CD4-positive, alpha-beta T cell treated with Interleukin-2 at 100 ng/mL for 4 hours (primary cell): Measurements from ENCODE around the gene CMSS1.
"Not testable (repeated sequence)": the region's sequence is repeated elsewhere in the genome, so short reads cannot be mapped to it uniquely, and the experiment has no call there.

Experiments used
- DNase-seq: peaks from one replicate; pipeline ENCODE4 v3.0.0-alpha.2; 2020; ENCODE audit warnings: low spot score

CMSS1 gene

DNA sequence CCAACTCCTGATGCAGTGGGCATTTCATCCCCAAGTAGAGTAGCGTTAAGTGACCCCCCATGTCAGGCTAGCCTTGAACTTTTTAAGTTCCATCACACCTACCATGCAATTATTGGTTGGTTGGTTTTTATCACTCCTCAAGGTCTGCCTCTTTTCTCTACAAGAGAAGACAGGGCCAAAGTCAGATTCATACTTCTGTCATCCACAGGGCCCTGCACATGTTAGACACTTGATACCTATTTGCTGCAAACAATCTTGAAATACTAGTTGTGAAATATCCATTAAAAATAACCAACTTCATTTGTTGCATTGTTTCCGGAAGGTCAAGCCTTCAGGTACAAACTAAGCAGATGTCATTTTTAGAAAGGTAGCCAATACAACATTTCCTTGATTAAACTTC, 1.2 kb downstream of the CMSS1 start:
- DNase-seq: no peak

DNA sequence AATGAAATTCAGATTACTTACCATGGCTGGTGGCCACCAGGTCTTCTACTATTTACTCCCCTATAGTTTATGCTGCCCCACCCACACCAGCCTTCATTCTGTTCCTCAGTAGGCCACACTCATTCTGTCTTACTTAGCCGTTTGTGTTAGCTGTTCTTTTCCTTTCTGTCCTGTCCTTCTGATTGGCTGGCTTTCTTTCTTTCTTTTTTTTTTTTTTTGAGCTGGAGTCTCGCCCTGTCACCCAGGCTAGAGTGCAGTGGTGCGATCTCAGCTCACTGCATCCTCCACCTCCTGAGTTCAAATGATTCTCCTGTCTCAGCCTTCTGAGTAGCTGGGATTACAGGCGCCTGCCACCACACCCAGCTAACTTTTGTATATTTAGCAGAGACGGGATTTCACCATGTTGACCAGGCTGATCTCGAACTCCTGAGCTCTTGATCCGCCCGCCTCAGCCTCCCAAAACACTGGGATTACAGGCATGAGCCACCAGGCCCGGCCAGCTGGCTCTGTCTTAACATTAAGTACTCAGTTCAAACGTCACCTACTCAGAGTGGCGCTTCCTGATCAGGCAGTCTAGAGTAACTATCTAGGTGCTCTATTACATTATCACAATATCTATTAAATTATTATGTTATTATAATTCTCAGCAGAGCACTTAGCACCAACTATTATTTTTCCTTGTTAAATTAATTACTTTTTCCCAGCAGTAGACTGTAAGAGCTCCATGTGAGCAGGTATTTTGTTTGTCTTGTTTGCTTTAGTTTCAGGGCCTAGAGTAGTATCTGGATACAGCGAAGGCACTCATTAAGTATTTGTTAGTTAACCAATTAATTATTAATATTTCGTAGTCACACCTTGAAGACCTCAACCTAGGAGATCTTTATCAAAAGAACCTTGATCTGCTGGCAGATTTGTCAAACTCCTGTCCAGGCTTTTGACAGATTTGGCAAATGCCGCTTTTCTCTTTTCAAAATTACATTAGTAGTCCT, 6.4 kb downstream of the CMSS1 start:
- no peak for DNase-seq

DNA sequence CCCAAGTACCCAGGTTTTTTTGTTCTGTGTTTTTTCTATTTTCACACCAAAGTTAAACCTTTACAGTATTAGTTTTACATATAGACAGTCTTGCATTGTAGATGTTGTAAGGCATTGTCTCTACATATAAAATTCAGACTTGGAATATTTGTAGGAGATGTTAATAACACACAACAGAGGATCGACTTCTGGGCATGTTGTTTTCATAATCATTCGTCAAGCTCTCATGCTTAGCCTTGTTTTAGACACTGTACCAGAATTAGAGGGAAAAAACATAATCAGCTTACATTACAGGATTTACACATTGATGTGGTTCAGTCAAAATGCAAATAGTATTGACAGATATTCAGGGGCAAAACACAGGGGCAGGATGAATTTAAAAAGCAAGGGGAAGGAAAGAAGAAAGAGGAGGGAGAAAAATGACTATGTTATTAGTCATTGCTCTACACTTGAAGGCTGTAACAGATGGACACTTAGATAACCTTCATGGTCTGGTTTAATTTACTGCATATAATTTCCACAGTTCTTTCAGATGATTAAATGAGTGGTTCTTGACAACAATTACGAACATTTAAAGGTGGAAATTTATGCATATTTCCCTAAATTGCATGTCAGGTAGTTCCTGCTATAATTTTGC, 7.5 kb downstream of the CMSS1 start:
- no peak for DNase-seq

DNA sequence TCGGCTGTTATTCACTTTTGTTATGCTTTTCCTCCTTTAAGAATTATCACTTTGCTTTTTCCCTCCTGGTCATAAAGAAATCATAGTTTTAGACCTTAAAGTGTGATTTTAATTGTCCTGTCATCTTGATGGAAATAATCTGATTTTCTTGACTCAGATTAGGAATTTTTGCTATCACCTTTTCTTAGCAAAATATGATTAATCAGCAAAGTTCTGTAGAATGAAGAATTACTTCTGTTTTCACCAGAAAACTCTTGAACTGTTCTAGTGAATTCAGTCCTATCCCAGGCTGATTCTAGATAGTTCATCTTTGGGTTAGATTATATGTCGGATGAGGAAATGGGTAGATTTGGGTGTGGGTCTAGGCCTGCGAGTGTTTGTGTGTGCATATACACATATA, 12.2 kb downstream of the CMSS1 start:
- no peak for DNase-seq

DNA sequence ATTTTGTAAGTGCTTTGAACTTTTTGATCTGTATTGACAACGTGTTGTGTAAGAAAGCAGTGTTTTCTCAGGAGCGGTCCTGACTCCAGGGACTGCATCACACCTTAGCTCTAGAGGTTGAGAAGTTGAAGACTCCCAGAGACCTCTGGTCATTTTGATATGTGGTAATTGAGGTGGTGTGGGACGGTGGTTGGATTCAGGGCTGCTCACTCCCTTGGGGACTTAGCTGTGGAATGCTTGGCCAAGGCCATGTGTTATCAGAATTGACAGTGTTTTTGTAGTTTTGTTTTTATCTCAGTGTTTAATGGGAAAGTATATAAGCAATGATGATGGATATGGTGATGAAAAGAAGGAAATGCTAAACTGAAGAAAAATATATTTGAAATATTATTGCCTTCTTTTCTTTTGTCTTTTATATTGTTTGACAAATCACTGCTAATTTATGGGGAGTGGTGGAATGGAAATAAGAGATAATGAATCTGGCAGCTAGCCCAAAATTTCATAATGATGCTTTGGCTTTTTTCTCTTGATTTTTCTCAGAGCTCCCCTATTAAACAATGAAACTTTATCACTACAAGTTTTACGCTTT, 16.0 kb downstream of the CMSS1 start:
- DNase-seq: no peak

DNA sequence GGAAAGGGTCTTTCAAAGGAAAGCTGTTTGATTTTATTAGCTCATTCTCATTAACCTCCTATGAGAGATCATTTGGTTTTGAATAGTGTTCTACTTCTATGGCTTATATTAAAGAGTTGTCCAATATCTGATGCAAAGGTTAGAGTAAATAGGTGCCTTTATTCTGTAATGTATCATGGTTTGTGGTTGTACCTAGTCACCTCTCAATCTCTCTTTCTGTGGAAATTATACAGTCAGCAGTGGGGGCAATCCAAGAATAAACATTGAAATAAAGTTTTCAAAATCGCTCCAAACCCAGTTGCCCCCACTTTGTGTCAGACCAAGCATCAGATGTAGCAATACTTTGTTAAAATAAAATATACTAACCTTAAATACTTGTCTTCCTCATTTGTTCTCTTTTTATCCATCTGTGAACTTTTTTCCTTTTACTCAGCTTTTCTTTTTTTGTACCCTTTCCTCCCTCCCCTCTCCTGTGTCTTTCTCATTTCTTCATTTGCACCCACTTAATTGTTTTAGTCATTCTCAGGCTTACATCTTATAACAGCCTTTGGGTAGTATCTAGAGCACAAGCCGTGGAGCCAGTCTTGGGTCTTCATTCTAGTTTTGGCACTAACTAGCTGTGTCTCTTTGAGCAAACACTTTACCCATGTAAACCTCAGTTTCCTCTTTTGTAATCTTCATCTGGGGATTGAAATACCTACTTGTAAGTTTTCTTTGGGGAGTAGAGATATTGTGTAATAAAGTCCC, 16.7 kb downstream of the CMSS1 start:
- no peak for DNase-seq

DNA sequence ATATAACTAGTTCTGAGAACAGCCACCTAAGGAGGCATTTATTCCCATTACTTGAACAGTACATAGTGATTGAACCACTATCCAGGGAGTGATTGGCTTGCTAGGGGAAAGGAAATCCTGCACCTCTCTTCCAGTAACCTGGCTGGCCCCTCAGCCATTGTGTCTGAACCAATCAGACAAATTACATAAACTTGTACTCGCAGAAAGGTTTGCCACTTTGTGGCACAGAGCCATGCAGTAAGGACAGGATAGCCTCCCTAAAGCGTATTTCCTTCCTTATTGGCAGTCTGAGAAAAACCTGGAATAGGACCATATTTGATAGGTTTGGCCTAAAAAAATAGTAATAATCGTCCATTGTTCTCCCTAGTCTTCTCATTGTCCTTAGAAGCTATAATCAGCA, 19.0 kb downstream of the CMSS1 start:
- DNase-seq: no peak

DNA sequence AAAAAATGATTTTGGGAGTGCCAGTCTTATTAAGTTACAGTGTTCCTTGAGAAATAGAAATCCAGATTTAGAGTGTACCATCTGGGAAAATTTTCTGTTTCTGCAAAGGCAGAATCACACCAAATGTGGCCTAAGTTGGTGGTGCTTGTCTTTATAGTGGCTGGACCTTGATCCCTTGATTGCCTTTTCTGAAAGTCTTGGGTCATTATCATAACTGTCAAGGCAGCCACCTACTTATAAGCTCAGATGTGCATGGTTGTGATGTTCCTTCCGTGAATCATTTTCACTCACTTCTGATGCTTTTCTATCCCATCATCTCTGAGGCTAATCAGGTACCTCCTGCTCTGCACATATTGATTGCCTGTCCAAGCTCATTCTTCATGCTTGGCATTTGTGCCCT, 20.1 kb downstream of the CMSS1 start:
- DNase-seq: no peak

DNA sequence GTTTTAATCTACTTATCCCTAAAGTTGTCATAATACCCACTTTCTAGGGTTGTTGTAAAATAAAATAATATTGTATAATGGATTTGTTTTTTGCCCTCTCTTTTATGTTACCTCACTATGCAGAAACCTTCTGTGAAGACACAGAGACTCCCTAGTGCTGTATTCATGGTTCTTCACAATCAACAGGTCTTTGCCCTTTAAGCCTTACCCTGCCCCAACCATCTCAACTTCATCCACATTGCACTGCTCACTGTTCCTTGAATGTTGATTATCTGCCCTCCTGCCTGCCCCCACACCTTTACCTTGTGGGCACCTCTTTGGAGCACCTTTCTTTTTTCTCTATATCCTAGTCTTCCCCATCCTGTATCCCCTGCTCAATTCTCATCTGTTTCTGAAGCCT, 21.1 kb downstream of the CMSS1 start:
- DNase-seq: no peak

DNA sequence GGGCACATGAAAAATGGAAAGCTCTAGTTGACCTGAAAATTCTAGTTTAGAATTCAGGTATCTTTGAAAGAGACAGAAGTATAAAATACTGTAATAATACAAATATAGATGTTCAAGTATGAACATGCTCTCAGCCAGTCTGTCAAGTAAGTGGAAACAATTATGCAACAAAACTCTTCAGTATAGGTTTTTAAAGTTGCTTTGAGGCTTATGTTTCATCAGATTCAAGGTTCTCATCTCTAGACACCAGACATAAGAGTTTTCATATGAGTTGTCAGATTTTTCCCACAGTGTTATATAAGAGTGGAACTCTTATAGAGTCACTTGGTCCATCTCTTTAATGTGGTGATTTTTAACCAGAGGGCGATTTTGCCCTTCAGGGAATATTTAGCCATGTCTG, 22.0 kb downstream of the CMSS1 start:
- no peak for DNase-seq

DNA sequence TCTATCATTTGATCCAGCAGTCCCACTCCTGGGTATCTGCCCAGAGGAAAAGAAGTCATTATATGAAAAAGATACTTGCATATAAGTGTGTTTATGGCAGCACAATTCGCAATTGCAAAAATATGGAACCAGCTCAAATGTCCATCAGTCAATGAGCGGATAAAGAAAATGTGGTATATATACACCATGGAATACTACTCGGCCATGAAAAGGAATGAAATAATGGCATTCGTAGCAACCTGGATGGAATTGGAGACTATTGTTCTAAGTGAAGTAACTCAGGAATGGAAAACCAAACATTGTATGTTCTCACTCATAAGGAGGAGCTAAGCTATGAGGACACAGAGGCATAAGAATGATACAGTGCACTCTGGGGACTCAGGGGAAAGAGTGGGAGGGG, 24.3 kb downstream of the CMSS1 start:
- DNase-seq: not testable (repeated sequence)

DNA sequence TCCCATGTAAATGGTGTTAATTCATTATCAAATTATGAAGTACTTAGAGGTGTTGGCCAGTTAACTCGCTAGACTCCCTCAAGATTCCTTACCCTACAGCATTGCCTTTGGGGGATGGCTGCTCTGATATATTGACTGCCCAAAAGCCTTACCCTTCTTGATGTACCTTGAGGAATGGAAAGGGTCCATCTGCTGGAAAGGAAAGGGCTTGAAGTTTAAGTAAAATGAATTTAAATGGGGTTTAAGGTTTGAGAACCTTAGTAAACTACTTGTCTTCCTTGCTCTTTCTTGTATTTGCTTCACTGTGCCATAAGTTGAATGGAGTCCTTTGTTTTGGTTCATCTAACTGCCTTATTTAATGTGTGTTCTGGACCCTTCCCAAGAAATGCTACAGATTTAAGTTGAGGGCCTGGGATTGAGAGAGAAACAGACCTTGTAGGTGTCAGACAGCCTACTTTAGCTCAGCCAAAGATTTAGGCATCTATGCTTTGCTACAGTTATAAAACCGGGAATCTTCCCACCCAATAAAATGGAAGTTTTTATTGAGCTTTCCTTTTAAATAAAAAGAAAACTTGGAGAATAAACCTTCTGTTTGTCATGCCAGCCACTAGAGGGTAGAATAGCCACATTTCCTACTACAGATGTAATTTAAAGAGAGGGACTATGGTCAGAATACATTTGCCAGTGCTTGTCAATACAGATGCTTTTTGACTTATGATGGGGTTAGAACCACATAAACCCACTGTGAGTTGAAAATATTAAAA, 25.3 kb downstream of the CMSS1 start:
- no peak for DNase-seq

DNA sequence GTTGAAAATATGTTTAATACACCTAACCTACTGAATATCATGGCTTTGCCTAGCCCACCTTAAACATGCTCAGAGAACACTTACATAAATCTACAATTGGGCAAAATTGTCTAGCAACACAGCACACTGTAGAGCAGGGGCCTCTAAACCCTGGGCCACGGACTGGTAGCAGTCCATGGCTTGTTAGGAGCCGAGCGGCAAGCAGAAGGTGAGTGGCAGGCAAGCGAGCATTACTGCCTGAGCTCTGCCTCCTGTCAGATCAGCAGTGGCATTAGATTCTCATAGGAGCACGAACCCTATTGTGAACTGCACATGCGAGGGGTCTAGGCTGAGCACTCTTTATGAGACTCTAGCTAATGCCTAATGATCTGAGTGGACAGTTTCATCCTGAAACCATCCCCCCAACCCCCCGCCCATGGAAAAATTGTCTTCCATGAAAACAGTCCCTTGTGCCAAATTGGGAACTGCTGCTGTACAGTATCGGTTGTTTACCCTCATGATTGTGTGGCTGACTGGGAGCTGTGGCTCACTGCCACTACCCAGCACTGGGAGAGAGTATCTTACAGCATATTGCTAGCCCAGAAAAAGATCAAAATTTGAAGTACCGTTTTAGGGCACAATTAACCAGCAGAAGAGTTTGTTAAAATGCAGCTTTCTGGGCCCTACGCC, 26.1 kb downstream of the CMSS1 start:
- no peak for DNase-seq

DNA sequence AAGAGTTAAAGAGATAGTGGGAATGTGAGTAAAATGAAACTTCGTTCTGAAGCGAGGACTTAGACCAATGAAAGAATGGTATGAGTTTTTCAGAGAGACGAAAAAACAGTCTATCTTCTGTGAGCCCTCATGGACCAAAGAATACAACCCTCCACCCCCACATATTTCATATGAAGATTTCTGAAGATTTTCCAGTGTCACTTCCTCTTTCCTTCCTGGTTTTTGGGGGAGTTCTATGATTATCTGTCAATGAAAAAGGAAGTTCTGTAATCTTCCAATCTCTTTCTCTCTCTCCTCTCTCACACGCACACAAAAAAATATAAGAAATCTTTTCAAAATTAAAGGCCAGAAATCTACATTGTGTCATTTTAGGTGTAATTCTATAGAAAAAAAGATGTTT, 27.7 kb downstream of the CMSS1 start:
- no peak for DNase-seq

DNA sequence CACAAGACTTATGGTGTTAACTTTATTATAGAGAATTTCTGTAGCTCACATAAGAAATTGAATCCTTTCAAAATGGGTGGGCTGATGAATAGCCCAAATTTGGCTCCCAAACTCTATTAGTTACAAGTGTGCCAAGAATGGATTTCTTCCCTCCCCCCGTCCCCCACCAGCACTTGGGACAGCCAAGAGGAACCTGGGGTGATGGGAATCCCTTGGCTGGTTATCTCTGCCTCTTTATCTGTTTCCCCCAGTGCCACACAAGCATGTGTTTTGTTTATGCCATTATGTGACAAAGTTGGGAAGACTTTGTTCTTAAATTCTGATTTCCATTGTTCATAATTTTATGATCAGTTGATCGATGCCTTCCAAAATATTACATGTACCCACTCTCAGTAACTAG, 28.3 kb downstream of the CMSS1 start:
- no peak for DNase-seq

DNA sequence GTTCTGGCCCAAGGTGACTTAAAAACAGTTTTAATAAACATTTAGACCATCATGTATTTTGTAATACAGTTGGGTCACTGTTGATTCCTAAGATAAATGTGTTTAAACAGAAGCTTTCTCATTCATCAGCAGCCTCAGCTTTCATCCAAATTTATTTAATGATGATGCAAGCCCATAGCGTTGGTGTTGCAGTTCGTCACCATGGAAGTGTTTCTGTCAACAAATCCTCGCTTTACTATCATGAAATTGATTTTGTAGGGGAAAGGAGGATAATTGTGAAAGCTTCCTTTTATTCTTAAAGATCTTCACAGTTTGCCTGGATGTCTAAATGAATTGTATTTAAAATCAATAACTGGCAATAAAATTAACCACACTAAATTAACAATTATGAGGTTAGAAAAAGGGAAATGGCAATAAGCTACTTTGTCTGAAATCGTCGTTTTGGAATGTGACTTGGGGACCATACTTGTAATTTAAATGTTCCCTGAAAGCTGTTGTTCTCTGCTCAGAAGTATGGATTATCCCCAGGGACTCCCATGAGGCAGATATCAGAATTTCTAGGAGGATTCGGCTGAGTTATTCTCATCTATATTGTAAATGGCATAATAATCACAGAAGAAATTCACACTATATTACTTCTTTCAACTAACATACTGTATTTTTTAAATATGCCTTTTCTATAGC, 29.0 kb downstream of the CMSS1 start:
- no peak for DNase-seq

DNA sequence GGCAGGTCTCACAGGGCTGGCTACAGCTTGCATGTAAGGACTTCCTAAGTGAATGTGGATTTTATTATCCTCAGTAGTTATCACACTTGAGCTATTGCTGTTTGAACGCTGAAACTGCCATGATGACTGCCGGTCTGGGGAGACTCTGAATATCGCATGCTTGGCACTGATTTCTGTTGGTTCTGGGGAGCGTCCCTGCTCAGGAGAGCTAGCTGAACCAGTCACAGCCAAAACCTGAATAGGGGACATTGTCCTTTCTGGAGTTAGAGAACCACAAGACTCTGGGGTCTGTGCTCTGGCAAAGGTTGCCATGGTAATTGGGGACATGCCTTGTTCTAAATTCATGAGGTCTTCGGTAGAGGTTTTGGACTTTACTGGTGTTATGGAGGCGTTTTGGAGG, 30.8 kb downstream of the CMSS1 start:
- DNase-seq: no peak

DNA sequence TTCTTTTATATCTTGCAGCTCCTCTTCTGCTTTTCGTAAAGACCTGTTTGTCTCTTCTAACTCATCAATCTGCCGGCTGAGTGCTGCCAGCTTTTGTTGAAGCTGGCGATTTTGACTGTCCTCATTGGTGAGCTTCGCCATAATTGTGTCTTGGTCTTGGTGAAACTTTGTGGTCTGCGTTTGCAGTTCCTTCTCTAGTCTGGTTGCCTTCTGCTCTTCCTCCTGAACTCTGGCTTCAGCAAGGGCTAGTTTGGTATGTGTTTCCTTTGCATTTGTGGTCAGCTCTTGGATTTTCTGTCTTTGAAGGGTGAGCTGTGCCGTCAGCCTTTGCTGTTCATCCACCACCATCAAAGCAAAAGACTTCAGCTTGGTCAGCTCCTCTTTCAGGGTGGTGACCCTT, 32.9 kb downstream of the CMSS1 start:
- no peak for DNase-seq

DNA sequence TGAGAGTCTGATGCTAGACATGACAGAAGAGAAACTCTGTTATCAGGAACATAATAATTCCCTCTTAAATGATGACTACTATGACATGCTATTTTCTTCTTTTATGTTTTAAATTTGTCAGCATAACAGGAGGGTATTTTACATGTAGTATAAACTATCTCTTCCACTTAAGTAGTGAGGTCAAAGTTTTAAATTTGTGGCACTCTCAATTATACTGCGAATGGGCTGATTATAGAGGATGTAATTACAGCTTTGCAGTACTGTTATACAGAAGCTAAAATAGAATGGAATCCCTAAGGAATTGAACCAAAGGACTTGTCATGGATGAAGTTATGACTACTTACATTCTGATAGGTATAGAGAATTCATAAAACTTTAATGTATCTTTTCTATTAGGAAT, 34.3 kb downstream of the CMSS1 start:
- DNase-seq: no peak

DNA sequence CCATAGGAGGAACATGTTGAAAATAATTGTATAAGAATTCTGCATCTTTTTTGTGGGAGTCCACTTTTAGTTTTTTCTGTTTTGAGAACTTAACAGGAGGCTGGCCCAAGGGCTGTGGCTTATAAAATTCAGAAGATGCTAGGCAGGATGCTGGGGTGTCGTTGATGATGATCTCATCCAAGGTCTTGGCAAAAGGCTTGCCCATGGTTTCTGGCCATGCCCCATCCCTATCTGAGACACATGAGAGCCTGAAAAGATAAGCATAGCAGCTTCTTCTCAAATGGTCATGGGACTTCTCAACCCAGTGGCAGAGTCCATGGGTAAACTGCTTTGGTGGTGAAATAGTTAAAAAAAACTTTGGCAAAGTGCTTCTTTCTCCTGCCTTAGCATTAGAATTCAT, 35.2 kb downstream of the CMSS1 start:
- no peak for DNase-seq
